Neuronal stem cell (in vitro differentiated cells): Measurements from ENCODE around the gene GARIN3.

Source experiments
- DNase-seq: peaks from one replicate; pipeline ENCODE4 v3.0.0-alpha.2; 2013; ENCODE audit warnings: low spot score
- H2AFZ ChIP-seq: one replicate; pipeline ENCODE4 v1.6.1; 2013; ENCODE audit warnings: mild to moderate bottlenecking, low read length, inconsistent platforms
- H2AK5ac ChIP-seq: 2 replicates; pipeline ENCODE4 v1.6.1; 2013; ENCODE audit warnings: low read depth, mild to moderate bottlenecking, inconsistent platforms, low read length, moderate library complexity, mixed read lengths
- H2BK120ac ChIP-seq: 2 replicates; pipeline ENCODE4 v1.6.1; 2013; ENCODE audit warnings: low read depth, mild to moderate bottlenecking, inconsistent platforms, low read length, moderate library complexity, mixed read lengths
- H2BK12ac ChIP-seq: one replicate; pipeline ENCODE4 v1.6.1; 2013; ENCODE audit warnings: low read length, inconsistent platforms
- H2BK15ac ChIP-seq: 2 replicates; pipeline ENCODE4 v1.6.1; 2013; ENCODE audit warnings: mild to moderate bottlenecking, low read length, inconsistent platforms, mixed read lengths
- H2BK5ac ChIP-seq: one replicate; pipeline ENCODE4 v1.6.1; 2013; ENCODE audit warnings: inconsistent platforms, mild to moderate bottlenecking, low read length, moderate library complexity
- H3K14ac ChIP-seq: one replicate; pipeline ENCODE4 v1.6.1; 2013; ENCODE audit warnings: low read length, inconsistent platforms
- H3K18ac ChIP-seq: 2 replicates; pipeline ENCODE4 v1.6.1; 2013; ENCODE audit warnings: low read length, inconsistent platforms
- H3K23ac ChIP-seq: 2 replicates; pipeline ENCODE4 v1.6.1; 2013; ENCODE audit warnings: low read depth, mild to moderate bottlenecking, mixed read lengths, low read length, inconsistent platforms; ENCODE audit not compliant: poor library complexity
- H3K27ac ChIP-seq: replicated peaks from 3 replicates; pipeline ENCODE4 v1.5.1; 2013; ENCODE audit warnings: low read length, inconsistent platforms
- H3K27me3 ChIP-seq, 3 experiments: 2 replicates each; pipeline ENCODE4 v1.6.1; 2013; ENCODE audit warnings: low read length in 3 of 3, mild to moderate bottlenecking in 2 of 3, inconsistent platforms in 1 of 3, low read depth in 1 of 3, mixed read lengths in 1 of 3, moderate library complexity in 1 of 3; ENCODE audit not compliant: control insufficient read depth in 3 of 3, insufficient read depth in 3 of 3
- H3K36me3 ChIP-seq, 2 donors: replicated peaks in 1 of 2; 2 replicates each; pipeline ENCODE4 v1.6.1; 2013; ENCODE audit warnings: low read length in 2 of 2; ENCODE audit not compliant: control insufficient read depth in 2 of 2, insufficient read depth in 2 of 2
- H3K4ac ChIP-seq: 2 replicates; pipeline ENCODE4 v1.6.1; 2013; ENCODE audit warnings: inconsistent platforms, mild to moderate bottlenecking, low read length, moderate library complexity
- H3K4me1 ChIP-seq, 2 donors: 1 replicate in 1 of 2; 2 replicates in 1 of 2; pipeline ENCODE4 v1.6.1; 2013; ENCODE audit warnings: low read length in 2 of 2, low read depth in 1 of 2; ENCODE audit not compliant: control insufficient read depth in 2 of 2, insufficient read depth in 1 of 2
- H3K4me2 ChIP-seq: one replicate; pipeline ENCODE4 v1.6.1; 2013; ENCODE audit warnings: mild to moderate bottlenecking, low read length, inconsistent platforms; ENCODE audit not compliant: insufficient read depth, poor library complexity, severe bottlenecking
- H3K4me3 ChIP-seq, 2 donors: 2 replicates each; pipeline ENCODE4 v1.5.1; 2013; ENCODE audit warnings: low read length in 2 of 2, mild to moderate bottlenecking in 2 of 2, inconsistent platforms in 1 of 2, moderate library complexity in 1 of 2
- H3K79me1 ChIP-seq: one replicate; pipeline ENCODE4 v1.6.1; 2013; ENCODE audit warnings: low read depth, mild to moderate bottlenecking, inconsistent platforms, low read length, moderate library complexity
- H3K9ac ChIP-seq: one replicate; pipeline ENCODE4 v1.6.1; 2013; ENCODE audit warnings: mild to moderate bottlenecking, low read depth, low read length, inconsistent platforms; ENCODE audit not compliant: poor library complexity
- H3K9me3 ChIP-seq, 2 donors: replicated peaks in 1 of 2; 2 replicates each; pipeline versions ENCODE3 to v1.6.1; 2013; ENCODE audit warnings: low read length in 2 of 2, mild to moderate bottlenecking in 2 of 2, inconsistent platforms in 1 of 2, low read depth in 1 of 2, mixed read lengths in 1 of 2, moderate library complexity in 1 of 2; ENCODE audit not compliant: control insufficient read depth in 2 of 2, insufficient read depth in 1 of 2
- H4K8ac ChIP-seq: one replicate; pipeline ENCODE4 v1.6.1; 2013; ENCODE audit warnings: low read depth, mild to moderate bottlenecking, inconsistent platforms, low read length, moderate library complexity
- H4K91ac ChIP-seq: one replicate; pipeline ENCODE4 v1.6.1; 2013; ENCODE audit warnings: low read length, low read depth, mild to moderate bottlenecking, inconsistent platforms; ENCODE audit not compliant: poor library complexity
- WGBS, 2 donors: extraction: QIAGEN DNeasy Blood & Tissue Kit; methylation state at CpG; one replicate each; pipeline ENCODE4 v1.1.7; 2013; ENCODE audit warnings: missing lambda C conversion rate in 2 of 2, mixed read lengths in 1 of 2; ENCODE audit not compliant: insufficient read length in 2 of 2, insufficient replicate concordance in 1 of 2; ENCODE audit errors: extremely low coverage in 2 of 2; 5-methylcytosine and 5-hydroxymethylcytosine counted together

The GARIN3 gene

GRCh38 chr5:157162919-157163510, 3.0 kb downstream of the GARIN3 start:
- Histone ChIP-seq H3K14ac (no peak overlapping the region), H2BK5ac (no peak overlapping the region), H3K36me3 (no peaks in the 10 kb centered on the region), H4K91ac (no peak overlapping the region), H4K8ac (no peak overlapping the region), H2BK15ac (no peak overlapping the region), H3K27ac (no peak overlapping the region), H3K23ac (no peak overlapping the region), H3K4ac (no peak overlapping the region), H3K27me3 (peaks cover 0 to 5% (median 0%) of the 10 kb centered on the region in 3 experiments), H2AFZ (no peak overlapping the region), H2AK5ac (no peak overlapping the region), H2BK120ac (peak overlapping the region; percentile 53), H3K18ac (no peak overlapping the region), H3K4me1 (no peaks in the 10 kb centered on the region), H3K9ac (no peak overlapping the region), H3K9me3 (no peaks in the 10 kb centered on the region), H3K79me1 (no peaks in the 10 kb centered on the region), H3K4me3 (no peak overlapping the region), H2BK12ac (no peak overlapping the region), H3K4me2 (no peak overlapping the region)
- no peak for DNase-seq
- WGBS, 2 donors, result no CpG with 5 or more reads among the region's 12 CpGs

- no peak overlapping the region for H2AK5ac ChIP-seq
- H2BK15ac ChIP-seq, result no peak overlapping the region
- no peak overlapping the region for H2AFZ ChIP-seq
- no peak overlapping the region for H2BK120ac ChIP-seq
- no peaks in the 10 kb centered on the region for H3K36me3 ChIP-seq
- no peak overlapping the region for H3K4me3 ChIP-seq
- H4K8ac ChIP-seq, result no peak overlapping the region
- H3K4ac ChIP-seq, result no peak overlapping the region
- H3K18ac ChIP-seq, result no peak overlapping the region
- no peak for DNase-seq
- no peak overlapping the region for H3K9ac ChIP-seq
- H3K27ac ChIP-seq, result no peak overlapping the region
- H3K27me3 ChIP-seq, result peaks cover 0 to 5% (median 0%) of the 10 kb centered on the region in 3 experiments
- H3K14ac ChIP-seq, result no peak overlapping the region
- WGBS, 2 donors, result no CpG with 5 or more reads among the region's 6 CpGs
- no peak overlapping the region for H2BK12ac ChIP-seq
- no peak overlapping the region for H4K91ac ChIP-seq
- H3K4me2 ChIP-seq, result no peak overlapping the region
- H3K23ac ChIP-seq, result no peak overlapping the region
- H3K4me1 ChIP-seq, result no peaks in the 10 kb centered on the region
- no peak overlapping the region for H2BK5ac ChIP-seq
- no peaks in the 10 kb centered on the region for H3K79me1 ChIP-seq
- H3K9me3 ChIP-seq, result no peaks in the 10 kb centered on the region
Observed at GRCh38 chr5:157161996-157162395, 4.1 kb downstream of the GARIN3 start.

GRCh38 chr5:157160001-157160400, 6.1 kb downstream of the GARIN3 start:
- Histone ChIP-seq H3K18ac (no peak overlapping the region), H3K27me3 (peaks cover 0 to 13% (median 0%) of the 10 kb centered on the region in 3 experiments), H2BK5ac (no peak overlapping the region), H2AFZ (no peak overlapping the region), H3K36me3 (no peaks in the 10 kb centered on the region), H2BK120ac (no peak overlapping the region), H3K4me1 (no peaks in the 10 kb centered on the region), H3K14ac (no peak overlapping the region), H3K23ac (no peak overlapping the region), H3K9ac (no peak overlapping the region), H4K8ac (no peak overlapping the region), H2AK5ac (no peak overlapping the region), H3K4me2 (no peak overlapping the region), H3K4ac (no peak overlapping the region), H3K9me3 (no peaks in the 10 kb centered on the region), H3K79me1 (no peaks in the 10 kb centered on the region), H4K91ac (no peak overlapping the region), H3K27ac (no peak overlapping the region), H2BK15ac (no peak overlapping the region), H2BK12ac (no peak overlapping the region), H3K4me3 (no peak overlapping the region)
- WGBS, 2 donors, result no CpG with 5 or more reads among the region's 4 CpGs
- no peak for DNase-seq

GRCh38 chr5:157159209-157159751, 6.8 kb downstream of the GARIN3 start:
- H3K27ac ChIP-seq, result no peak overlapping the region
- no peak overlapping the region for H3K4me2 ChIP-seq
- H3K9ac ChIP-seq, result no peak overlapping the region
- no peaks in the 10 kb centered on the region for H3K4me1 ChIP-seq
- H3K79me1 ChIP-seq, result no peaks in the 10 kb centered on the region
- no peak overlapping the region for H2BK15ac ChIP-seq
- no peak overlapping the region for H3K4ac ChIP-seq
- H2BK120ac ChIP-seq, result no peak overlapping the region
- no peak overlapping the region for H4K8ac ChIP-seq
- H2BK12ac ChIP-seq, result no peak overlapping the region
- no peak overlapping the region for H3K23ac ChIP-seq
- no peak overlapping the region for H2AFZ ChIP-seq
- H3K4me3 ChIP-seq, result no peak overlapping the region
- no peak overlapping the region for H2BK5ac ChIP-seq
- H3K27me3 ChIP-seq, result peaks cover 0 to 15% (median 0%) of the 10 kb centered on the region in 3 experiments
- no peak overlapping the region for H4K91ac ChIP-seq
- no peaks in the 10 kb centered on the region for H3K9me3 ChIP-seq
- H3K14ac ChIP-seq, result no peak overlapping the region
- no peak for DNase-seq
- H3K36me3 ChIP-seq, result no peaks in the 10 kb centered on the region
- no peak overlapping the region for H3K18ac ChIP-seq
- no CpG with 5 or more reads among the region's 6 CpGs for WGBS, 2 donors
- no peak overlapping the region for H2AK5ac ChIP-seq
